ENCODE data around the gene MED13L. TPM values are rescaled to one million over a fixed set of nuclear protein-coding genes. Genes with fewer than 3 reads are reported as not detected.
A peak's percentile ranks its signal among the peaks of the same experiment; 100 is the strongest.

MED13L gene
- total and polyA plus RNA-seq, 2 of the 8 experiments (the other 6 are each of a cell fraction or from before 2014, with no cell fraction given) = 15.9 to 51.7 TPM

DNA sequence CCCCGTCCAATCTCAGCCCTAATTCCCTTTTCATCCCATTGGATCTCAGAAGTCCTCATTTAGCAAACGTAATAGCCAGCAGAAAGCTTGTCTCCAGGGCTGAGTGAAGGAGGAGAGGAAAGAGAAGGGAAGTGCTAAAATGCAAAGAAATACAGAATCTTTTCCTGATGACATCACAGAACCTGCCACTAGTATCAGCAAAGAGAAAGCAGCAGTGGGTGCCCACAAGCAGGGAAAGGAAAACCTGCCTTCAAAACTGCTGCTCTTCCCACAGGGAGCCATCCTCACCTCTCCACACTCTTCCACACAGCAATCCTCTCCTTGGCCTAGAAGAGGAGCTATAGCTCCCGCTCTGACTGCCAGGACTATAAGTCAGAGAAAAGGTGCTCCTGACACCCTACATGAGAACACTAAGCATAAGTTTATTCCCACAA is 11.3 kb downstream of the MED13L start:
- DNase-seq (ENCODE audit: low read depth in 1 of 2, low spot score in 2 of 2) (no peak), FAIRE-seq (no peak)
- H4K5ac ChIP-seq (ENCODE audit: insufficient read length, low read depth, low read length) = no peak overlapping the region
- H2AFZ ChIP-seq (ENCODE audit: low read length) = no peak overlapping the region
- POLR2A ChIA-PET (ENCODE audit: partially characterized antibody) = interaction anchor here (1.0 to 1.6 kb wide), 2 partner anchors 10 to 19 kb away, joined by 5 to 9 read pairs; no protein-coding TSS in a partner anchor
- H3K4me3 ChIP-seq (ENCODE audit: extremely low read depth in 1 of 4, insufficient read depth in 2 of 4, low read depth in 3 of 4, low read length in 4 of 4) = no peak overlapping the region
- no peak overlapping the region for H2BK120ac ChIP-seq (replicated peaks; ENCODE audit: low read depth, low read length)
- TF ChIP-seq SIN3A (conservative IDR thresholded peaks at IDR 0.05 in 1 of 2, IDR thresholded peaks at IDR 0.05 in 1 of 2; ENCODE audit: low read depth in 1 of 2, low read length in 2 of 2) = no peak
- TF ChIP-seq CTBP2 (IDR thresholded peaks at IDR 0.05; ENCODE audit: borderline replicate concordance, insufficient read depth, insufficient read length, low read length) = no peak
- TF ChIP-seq TCF12 (IDR thresholded peaks at IDR 0.05; ENCODE audit: low read depth, low read length) = no peak
- no peak for TF ChIP-seq PHF8 (conservative IDR thresholded peaks at IDR 0.05; ENCODE audit: low read depth, low read length)
- no peak for TF ChIP-seq BCL11A (IDR thresholded peaks at IDR 0.05; ENCODE audit: low read depth in 2 of 2, low read length in 2 of 2)
- TF ChIP-seq, protein P1, sequence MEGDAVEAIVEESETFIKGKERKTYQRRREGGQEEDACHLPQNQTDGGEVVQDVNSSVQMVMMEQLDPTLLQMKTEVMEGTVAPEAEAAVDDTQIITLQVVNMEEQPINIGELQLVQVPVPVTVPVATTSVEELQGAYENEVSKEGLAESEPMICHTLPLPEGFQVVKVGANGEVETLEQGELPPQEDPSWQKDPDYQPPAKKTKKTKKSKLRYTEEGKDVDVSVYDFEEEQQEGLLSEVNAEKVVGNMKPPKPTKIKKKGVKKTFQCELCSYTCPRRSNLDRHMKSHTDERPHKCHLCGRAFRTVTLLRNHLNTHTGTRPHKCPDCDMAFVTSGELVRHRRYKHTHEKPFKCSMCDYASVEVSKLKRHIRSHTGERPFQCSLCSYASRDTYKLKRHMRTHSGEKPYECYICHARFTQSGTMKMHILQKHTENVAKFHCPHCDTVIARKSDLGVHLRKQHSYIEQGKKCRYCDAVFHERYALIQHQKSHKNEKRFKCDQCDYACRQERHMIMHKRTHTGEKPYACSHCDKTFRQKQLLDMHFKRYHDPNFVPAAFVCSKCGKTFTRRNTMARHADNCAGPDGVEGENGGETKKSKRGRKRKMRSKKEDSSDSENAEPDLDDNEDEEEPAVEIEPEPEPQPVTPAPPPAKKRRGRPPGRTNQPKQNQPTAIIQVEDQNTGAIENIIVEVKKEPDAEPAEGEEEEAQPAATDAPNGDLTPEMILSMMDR (IDR thresholded peaks at IDR 0.05; ENCODE audit: control extremely low read depth in 1 of 3, insufficient read depth in 1 of 3, low read depth in 1 of 3, low read length in 3 of 3) = peak; percentile 21 to 60 (median 35); a peak in 3 of 4 replicates
- peak; percentile 58 to 67 for TF ChIP-seq RAD21 (IDR thresholded peaks at IDR 0.05 in 1 of 2, conservative IDR thresholded peaks at IDR 0.05 in 1 of 2; ENCODE audit: low read depth in 2 of 2, low read length in 2 of 2)
- H2BK12ac ChIP-seq (ENCODE audit: low read depth, low read length) = no peak overlapping the region
- H2AK5ac ChIP-seq (ENCODE audit: low read depth, low read length) = no peak overlapping the region
- H3K14ac ChIP-seq (ENCODE audit: insufficient read length) = no peak overlapping the region
- H3K79me1 ChIP-seq (ENCODE audit: low read depth, low read length) = peaks cover 8% of the 10 kb centered on the region; the same call in 1 of the 2 replicates
- no peak overlapping the region for H2BK15ac ChIP-seq (ENCODE audit: low read length)
- no peaks in the 10 kb centered on the region for H3K27me3 ChIP-seq (replicated peaks in 1 of 4; ENCODE audit: control insufficient read depth in 3 of 4, extremely low read depth in 1 of 4, insufficient read depth in 3 of 4, low read length in 3 of 4)
- no peak overlapping the region for H3K4ac ChIP-seq (replicated peaks; ENCODE audit: insufficient read length, low read depth, low read length)
- H4K8ac ChIP-seq (ENCODE audit: extremely low read depth, insufficient read depth, low read length) = no peak overlapping the region
- H3K18ac ChIP-seq (ENCODE audit: extremely low read depth, low read length) = no peak overlapping the region
- H4K91ac ChIP-seq (replicated peaks; ENCODE audit: insufficient read length, low read length) = no peak overlapping the region
- no peak overlapping the region for H3K9ac ChIP-seq (replicated peaks in 1 of 4; ENCODE audit: extremely low read depth in 1 of 4, low read depth in 3 of 4, low read length in 3 of 4)
- no peak overlapping the region for H2BK5ac ChIP-seq (ENCODE audit: low read depth, low read length)
- no peak overlapping the region for H3K23ac ChIP-seq (ENCODE audit: insufficient read length)
- H3K56ac ChIP-seq (replicated peaks; ENCODE audit: insufficient read length, low read depth, low read length) = no peak overlapping the region
- no peaks in the 10 kb centered on the region for H3K9me3 ChIP-seq (ENCODE audit: insufficient read depth in 2 of 2, low read depth in 1 of 2, low read length in 1 of 2)
- no peak overlapping the region for H3K4me2 ChIP-seq (ENCODE audit: insufficient read depth in 1 of 2, low read depth in 2 of 2, low read length in 2 of 2)
- no peak overlapping the region for H3K27ac ChIP-seq (ENCODE audit: low read depth, low read length)
- CTCF ChIA-PET (ENCODE audit: partially characterized antibody) = interaction anchor here (0.7 to 2.1 kb wide), 9 partner anchors 8 to 422 kb away, joined by 3 to 10 read pairs (median 3); no protein-coding TSS in a partner anchor
- 48% methylated on average over 3 of the region's 3 CpGs; no CpG with 5 or more reads in 1 of the 2 experiments for WGBS, 2 experiments (ENCODE audit: extremely low coverage in 1 of 2, insufficient coverage in 1 of 2, insufficient read length in 1 of 2, insufficient replicate concordance in 2 of 2, low coverage in 1 of 2, low lambda C conversion rate in 2 of 2, missing lambda C conversion rate in 1 of 2)
- peaks cover 23 to 98% of the 10 kb centered on the region in 2 experiments; a peak in 3 of 4 replicates for H3K79me2 ChIP-seq (ENCODE audit: control insufficient read depth in 1 of 2, insufficient read depth in 2 of 2, low read length in 2 of 2)
- H2BK20ac ChIP-seq (ENCODE audit: low read length) = no peak overlapping the region
- peaks cover 0 to 8% (median 6%) of the 10 kb centered on the region in 4 experiments; a peak in 4 of 7 replicates for H3K4me1 ChIP-seq (replicated peaks in 1 of 4; ENCODE audit: control insufficient read depth in 3 of 4, insufficient read depth in 4 of 4, low read length in 3 of 4)
- H3K23me2 ChIP-seq (ENCODE audit: low read depth, low read length) = no peaks in the 10 kb centered on the region
- peaks cover 0 to 12% of the 10 kb centered on the region in 2 experiments for H4K20me1 ChIP-seq (replicated peaks in 1 of 2; ENCODE audit: control insufficient read depth in 1 of 2, insufficient read depth in 2 of 2, low read length in 2 of 2)
- no peaks in the 10 kb centered on the region for H3K36me3 ChIP-seq (ENCODE audit: control insufficient read depth in 2 of 4, insufficient read depth in 4 of 4, low read length in 3 of 4)
